ENCODE measurements around the gene KIAA0232. TPM values are rescaled to one million over a fixed set of nuclear protein-coding genes. Genes with fewer than 3 reads are reported as not detected.

KIAA0232 gene
- total RNA-seq, 2 experiments from 2014 or later: 16.5 to 17.3 TPM

GRCh38 chr4:6918338-6918737 is 135.8 kb downstream of the KIAA0232 start:
- peak; percentile 44 for DNase-seq
- H3K4me3 Mint-ChIP-seq: peak overlapping the region; percentile 49
- CTCF ChIA-PET: interaction anchor here (0.6 to 2.7 kb wide), 5 partner anchors 9 to 125 kb away, joined by 3 to 15 read pairs (median 3); partner anchors contain the start of gene TADA2B
- peak overlapping the region; percentile 93 for H3K27ac Mint-ChIP-seq
- H3K4me1 Mint-ChIP-seq: peaks cover 70% of the 10 kb centered on the region
- peaks cover 7% of the 10 kb centered on the region for H3K36me3 Mint-ChIP-seq (ENCODE audit: low read depth)
- POLR2A ChIA-PET: no interaction called here
- no peaks in the 10 kb centered on the region for H3K27me3 Mint-ChIP-seq
- no peaks in the 10 kb centered on the region for H3K9me3 Mint-ChIP-seq

- no peak for DNase-seq
- H3K9me3 Mint-ChIP-seq: no peaks in the 10 kb centered on the region
- peak overlapping the region; percentile 33 for H3K27ac Mint-ChIP-seq
- CTCF ChIA-PET: interaction anchor here (0.7 to 2.0 kb wide), 3 partner anchors 8 to 151 kb away, joined by 3 to 5 read pairs (median 3); no protein-coding TSS in a partner anchor
- POLR2A ChIA-PET: no interaction called here
- H3K36me3 Mint-ChIP-seq (ENCODE audit: low read depth): peaks cover 23% of the 10 kb centered on the region
- H3K4me3 Mint-ChIP-seq: no peak overlapping the region
- peaks cover 75% of the 10 kb centered on the region for H3K4me1 Mint-ChIP-seq
- H3K27me3 Mint-ChIP-seq: no peaks in the 10 kb centered on the region
Measured at GRCh38 chr4:6920171-6920570, 137.6 kb downstream of the KIAA0232 start.

- CTCF ChIA-PET: interaction anchor here (0.6 to 1.8 kb wide), 4 partner anchors 19 to 144 kb away, joined by 3 to 4 read pairs (median 4); partner anchors contain the start of gene GRPEL1
- no peak overlapping the region for H3K4me3 Mint-ChIP-seq
- H3K27me3 Mint-ChIP-seq: no peaks in the 10 kb centered on the region
- peaks cover 47% of the 10 kb centered on the region for H3K36me3 Mint-ChIP-seq (ENCODE audit: low read depth)
- peak overlapping the region; percentile 46 for H3K27ac Mint-ChIP-seq
- no peak for DNase-seq
- H3K9me3 Mint-ChIP-seq: no peaks in the 10 kb centered on the region
- POLR2A ChIA-PET: no interaction called here
- peaks cover 74% of the 10 kb centered on the region for H3K4me1 Mint-ChIP-seq
Measured at GRCh38 chr4:6923507-6923906, 141.0 kb downstream of the KIAA0232 start.

- no peak overlapping the region for H3K4me3 Mint-ChIP-seq
- H3K9me3 Mint-ChIP-seq: no peaks in the 10 kb centered on the region
- H3K27me3 Mint-ChIP-seq: no peaks in the 10 kb centered on the region
Measured at GRCh38 chr4:6924361-6924779, 141.8 kb downstream of the KIAA0232 start.

GRCh38 chr4:6925357-6925836 is 142.9 kb downstream of the KIAA0232 start:
- H3K9me3 Mint-ChIP-seq: no peaks in the 10 kb centered on the region
- H3K27ac Mint-ChIP-seq: peak overlapping the region; percentile 90
- H3K4me1 Mint-ChIP-seq: peaks cover 78% of the 10 kb centered on the region
- H3K4me3 Mint-ChIP-seq: peak overlapping the region; percentile 66
- ChIA-PET POLR2A (no interaction called here), CTCF (interaction anchor here (1.0 to 3.8 kb wide), 5 partner anchors 8 to 22 kb away, joined by 3 to 15 read pairs (median 6); no protein-coding TSS in a partner anchor)
- no peak for DNase-seq
- peaks cover 58% of the 10 kb centered on the region for H3K36me3 Mint-ChIP-seq (ENCODE audit: low read depth)
- H3K27me3 Mint-ChIP-seq: no peaks in the 10 kb centered on the region

More at GRCh38 chr4:6924361-6924779, 141.8 kb downstream of the KIAA0232 start:
- ChIA-PET POLR2A (no interaction called here), CTCF (interaction anchor here (1.8 kb wide), 1 partner anchor 50 kb away, joined by 4 read pairs; no protein-coding TSS in a partner anchor)
- Mint-ChIP-seq H3K27ac (no peak overlapping the region), H3K36me3 (ENCODE audit: low read depth) (peaks cover 53% of the 10 kb centered on the region), H3K4me1 (peaks cover 76% of the 10 kb centered on the region)
- DNase-seq: no peak

- Mint-ChIP-seq H3K27me3 (no peaks in the 10 kb centered on the region), H3K27ac (peak overlapping the region; percentile 90), H3K4me1 (peaks cover 72% of the 10 kb centered on the region), H3K4me3 (peak overlapping the region; percentile 66), H3K36me3 (ENCODE audit: low read depth) (peaks cover 58% of the 10 kb centered on the region), H3K9me3 (no peaks in the 10 kb centered on the region)
- ChIA-PET CTCF (interaction anchor here (1.1 to 3.8 kb wide), 7 partner anchors 8 to 145 kb away, joined by 3 to 15 read pairs (median 6); no protein-coding TSS in a partner anchor), POLR2A (interaction anchor here (0.6 to 1.1 kb wide), 2 partner anchors 17 to 26 kb away, joined by 3 read pairs; no protein-coding TSS in a partner anchor)
- DNase-seq: no peak
Measured at GRCh38 chr4:6926081-6926480, 143.6 kb downstream of the KIAA0232 start.

GRCh38 chr4:6926681-6927478 is 144.4 kb downstream of the KIAA0232 start:
- POLR2A ChIA-PET: interaction anchor here (0.6 to 1.1 kb wide), 2 partner anchors 16 to 27 kb away, joined by 3 read pairs; no protein-coding TSS in a partner anchor
- H3K4me1 Mint-ChIP-seq: peaks cover 77% of the 10 kb centered on the region
- no peaks in the 10 kb centered on the region for H3K27me3 Mint-ChIP-seq
- H3K9me3 Mint-ChIP-seq: peaks cover 3% of the 10 kb centered on the region
- H3K27ac Mint-ChIP-seq: peak overlapping the region; percentile 90
- DNase-seq: peak; percentile 74
- H3K36me3 Mint-ChIP-seq (ENCODE audit: low read depth): peaks cover 66% of the 10 kb centered on the region
- CTCF ChIA-PET: interaction anchor here (1.0 to 3.8 kb wide), 10 partner anchors 9 to 144 kb away, joined by 3 to 15 read pairs (median 5); no protein-coding TSS in a partner anchor
- H3K4me3 Mint-ChIP-seq: peak overlapping the region; percentile 66

- POLR2A ChIA-PET: no interaction called here
- CTCF ChIA-PET: interaction anchor here (1.0 to 3.8 kb wide), 5 partner anchors 10 to 30 kb away, joined by 3 to 15 read pairs (median 10); no protein-coding TSS in a partner anchor
- no peak for DNase-seq
- H3K4me1 Mint-ChIP-seq: peaks cover 70% of the 10 kb centered on the region
- no peak overlapping the region for H3K4me3 Mint-ChIP-seq
- H3K36me3 Mint-ChIP-seq (ENCODE audit: low read depth): peaks cover 69% of the 10 kb centered on the region
- H3K27me3 Mint-ChIP-seq: no peaks in the 10 kb centered on the region
- peaks cover 3% of the 10 kb centered on the region for H3K9me3 Mint-ChIP-seq
- no peak overlapping the region for H3K27ac Mint-ChIP-seq
Measured at GRCh38 chr4:6928081-6928480, 145.6 kb downstream of the KIAA0232 start.

GRCh38 chr4:6929339-6929811 is 146.8 kb downstream of the KIAA0232 start:
- CTCF ChIA-PET: interaction anchor here (1.0 to 3.8 kb wide), 3 partner anchors 12 to 45 kb away, joined by 3 to 15 read pairs (median 8); no protein-coding TSS in a partner anchor
- no peak for DNase-seq

GRCh38 chr4:6929812-6930464 is 147.4 kb downstream of the KIAA0232 start:
- CTCF ChIA-PET: interaction anchor here (1.0 to 2.8 kb wide), 2 partner anchors 19 to 44 kb away, joined by 3 to 8 read pairs; no protein-coding TSS in a partner anchor
- H3K36me3 Mint-ChIP-seq (ENCODE audit: low read depth): peaks cover 66% of the 10 kb centered on the region

More at GRCh38 chr4:6929339-6929811, 146.8 kb downstream of the KIAA0232 start:
- POLR2A ChIA-PET: no interaction called here
- peaks cover 68% of the 10 kb centered on the region for H3K4me1 Mint-ChIP-seq
- H3K4me3 Mint-ChIP-seq: no peak overlapping the region
- H3K27me3 Mint-ChIP-seq: no peaks in the 10 kb centered on the region
- peaks cover 5% of the 10 kb centered on the region for H3K9me3 Mint-ChIP-seq
- H3K27ac Mint-ChIP-seq: peak overlapping the region; percentile 21
- H3K36me3 Mint-ChIP-seq (ENCODE audit: low read depth): peaks cover 68% of the 10 kb centered on the region

GRCh38 chr4:6932475-6932874 is 149.9 kb downstream of the KIAA0232 start:
- Mint-ChIP-seq H3K27ac (no peak overlapping the region), H3K9me3 (peaks cover 5% of the 10 kb centered on the region), H3K4me1 (peaks cover 51% of the 10 kb centered on the region), H3K4me3 (no peak overlapping the region), H3K27me3 (no peaks in the 10 kb centered on the region), H3K36me3 (ENCODE audit: low read depth) (peaks cover 55% of the 10 kb centered on the region)
- ChIA-PET POLR2A (interaction anchor here (0.6 kb wide), 1 partner anchor 39 kb away, joined by 15 read pairs; no protein-coding TSS in a partner anchor), CTCF (interaction anchor here (1.8 kb wide), 1 partner anchor 13 kb away, joined by 6 read pairs; no protein-coding TSS in a partner anchor)
- DNase-seq: no peak

More at GRCh38 chr4:6929812-6930464, 147.4 kb downstream of the KIAA0232 start:
- no peak for DNase-seq
- Mint-ChIP-seq H3K4me1 (peaks cover 64% of the 10 kb centered on the region), H3K27me3 (no peaks in the 10 kb centered on the region), H3K27ac (no peak overlapping the region), H3K4me3 (no peak overlapping the region), H3K9me3 (peaks cover 5% of the 10 kb centered on the region)
- POLR2A ChIA-PET: no interaction called here

- Mint-ChIP-seq H3K27me3 (no peaks in the 10 kb centered on the region), H3K4me1 (peaks cover 49% of the 10 kb centered on the region), H3K27ac (no peak overlapping the region), H3K4me3 (no peak overlapping the region), H3K9me3 (peaks cover 5% of the 10 kb centered on the region), H3K36me3 (ENCODE audit: low read depth) (peaks cover 54% of the 10 kb centered on the region)
- ChIA-PET POLR2A (no interaction called here), CTCF (interaction anchor here (0.7 to 1.8 kb wide), 2 partner anchors 13 to 213 kb away, joined by 3 to 6 read pairs; no protein-coding TSS in a partner anchor)
- DNase-seq: no peak
Measured at GRCh38 chr4:6932918-6933317, 150.4 kb downstream of the KIAA0232 start.
